NCI-H1048 (cell line): ENCODE data around the gene DLL3.

ENCODE experiments used
- DNase-seq: peaks from one replicate; lab custom pipeline; 2025; lab: John Stamatoyannopoulos, UW

Gene DLL3

DNA sequence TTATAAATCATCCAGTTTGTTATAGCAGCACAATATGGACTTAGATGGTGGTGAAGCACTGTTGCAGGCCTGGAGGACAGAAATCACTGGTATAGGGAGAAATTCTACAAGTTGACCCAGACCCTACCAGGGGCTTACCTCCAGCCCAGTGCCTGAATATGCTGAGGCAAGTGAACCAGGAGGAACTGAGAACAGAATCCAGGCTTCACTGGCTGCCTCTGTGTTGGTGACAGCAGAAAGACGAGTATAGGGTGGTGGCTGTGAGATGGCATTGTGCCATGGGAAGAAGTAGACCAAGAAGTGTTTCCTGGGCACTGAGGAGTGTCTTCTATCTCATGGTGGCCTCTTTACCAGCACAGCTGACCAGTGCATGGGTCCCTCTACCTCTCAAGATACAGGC, 57.1 kb downstream of the DLL3 start:
- no peak for DNase-seq
